Stimulated activated CD4-positive, alpha-beta T cell treated with anti-CD3 and anti-CD28 coated beads, Interleukin-15, amount 100 ng/mL, for 48 hours (primary cell): Measurements from ENCODE around the gene RUVBL1.

ENCODE experiments used
- DNase-seq, 2 donors: peaks; one replicate each; pipeline ENCODE4 v3.0.0-alpha.2; 2020; ENCODE audit warnings: low read depth in 2 of 2

RUVBL1 gene

DNA sequence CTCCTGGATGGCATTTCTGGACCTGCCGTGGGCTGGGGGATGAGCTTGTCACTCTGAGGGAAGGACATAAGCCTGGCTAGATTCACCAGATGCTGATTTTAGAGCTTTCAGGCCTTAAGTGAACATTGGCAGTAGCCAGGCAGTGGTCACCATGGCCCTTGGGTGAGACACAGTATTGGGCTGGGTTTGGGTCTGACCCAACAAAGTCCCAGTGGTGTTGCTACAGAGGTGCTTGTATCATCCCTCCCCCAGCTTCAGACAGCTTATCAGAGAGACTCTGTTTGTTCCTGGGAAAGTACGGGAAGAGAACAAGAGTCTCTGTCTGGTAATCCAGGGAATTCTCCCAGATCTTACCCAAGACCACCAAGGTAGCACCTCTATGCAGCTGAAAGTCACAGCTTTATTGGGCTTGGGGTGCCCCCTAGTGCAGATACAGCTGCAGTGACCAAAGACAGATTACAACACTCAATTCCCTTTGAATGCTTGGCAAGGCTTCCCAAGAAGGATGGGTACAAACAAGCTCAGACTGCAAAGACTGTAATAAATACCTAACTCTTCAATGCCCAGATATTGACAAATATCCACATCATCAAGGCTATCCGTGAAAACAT, 9.8 kb upstream of the RUVBL1 start:
- no peak for DNase-seq

GRCh38 chr3:128131897-128132646, 8.5 kb upstream of the RUVBL1 start:
- no peak for DNase-seq

DNA sequence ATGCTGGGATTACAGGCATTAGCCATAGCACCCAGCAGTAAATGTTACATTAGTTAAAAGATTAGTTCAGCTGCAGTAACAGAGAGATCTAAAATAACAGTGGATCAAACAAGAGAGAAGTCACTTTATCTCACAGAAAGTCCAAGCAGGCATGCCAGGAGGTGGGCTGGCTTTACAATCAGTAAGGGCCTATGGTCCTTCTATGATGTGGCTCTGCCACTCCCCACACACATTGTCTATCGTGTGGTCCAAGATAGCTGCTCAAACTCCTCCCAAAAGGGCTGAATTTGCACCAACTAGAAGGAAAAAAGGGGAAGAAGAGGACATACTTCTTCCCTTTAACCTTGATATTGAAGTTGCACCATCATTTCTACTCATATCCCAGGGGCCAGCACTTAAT, 4.6 kb upstream of the RUVBL1 start:
- DNase-seq: no peak

- DNase-seq: no peak
These were observed 3.6 kb upstream of the RUVBL1 start for GRCh38 chr3:128127236-128127635.

DNA sequence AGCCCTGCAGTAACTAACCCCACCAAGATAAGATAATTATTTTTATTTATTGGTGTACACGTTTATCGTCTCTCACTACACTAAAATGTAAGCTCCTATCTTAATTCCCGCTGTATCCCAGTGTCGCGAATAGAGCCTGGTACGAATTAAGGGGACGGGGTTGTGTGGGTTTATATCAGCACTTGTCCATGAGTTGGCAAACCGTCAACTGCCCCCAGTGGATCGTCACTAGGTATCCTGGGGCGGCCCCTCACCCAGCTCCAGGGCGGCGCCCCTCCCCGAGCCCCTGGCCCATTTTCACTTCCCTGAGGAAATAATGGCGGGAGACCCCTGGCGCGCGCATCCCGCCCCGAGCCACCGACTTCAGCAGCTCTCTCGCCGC, 465 bp downstream of the RUVBL1 start:
- no peak for DNase-seq

- no peak for DNase-seq
These were observed 1.6 kb downstream of the RUVBL1 start for GRCh38 chr3:128122013-128122412.

- no peak for DNase-seq
These were observed 9.5 kb downstream of the RUVBL1 start for GRCh38 chr3:128113817-128114794.

DNA sequence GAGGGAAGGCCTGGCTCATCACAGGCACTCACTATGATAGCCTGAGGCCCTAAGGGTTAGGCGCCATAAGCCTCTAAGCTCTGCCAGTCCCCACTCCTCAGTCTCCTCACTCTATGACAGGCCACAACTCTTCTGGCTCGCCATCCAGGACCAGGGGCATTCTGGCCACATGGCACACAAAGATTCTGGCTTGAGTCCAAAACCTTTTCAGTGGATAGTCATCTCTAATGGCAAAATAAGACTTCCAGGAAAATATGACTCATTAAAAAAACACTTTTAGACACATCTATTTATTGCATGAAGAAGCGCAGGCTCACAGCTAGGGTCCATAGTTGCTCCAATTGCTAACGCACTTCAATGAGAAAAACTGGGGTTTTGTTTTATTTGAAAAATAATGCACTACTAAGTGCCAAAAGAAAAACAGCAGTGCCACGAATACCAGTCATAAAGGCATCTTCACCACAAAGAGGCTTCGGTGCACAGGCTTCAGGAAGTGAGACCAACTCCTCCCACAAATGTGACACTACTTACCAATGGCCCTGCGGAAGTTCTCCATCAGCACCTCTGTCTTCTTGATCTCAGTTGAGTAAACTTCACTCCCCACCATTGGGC, 11.1 kb downstream of the RUVBL1 start:
- peak in 1 of 2 donors; percentile 31 for DNase-seq

DNA sequence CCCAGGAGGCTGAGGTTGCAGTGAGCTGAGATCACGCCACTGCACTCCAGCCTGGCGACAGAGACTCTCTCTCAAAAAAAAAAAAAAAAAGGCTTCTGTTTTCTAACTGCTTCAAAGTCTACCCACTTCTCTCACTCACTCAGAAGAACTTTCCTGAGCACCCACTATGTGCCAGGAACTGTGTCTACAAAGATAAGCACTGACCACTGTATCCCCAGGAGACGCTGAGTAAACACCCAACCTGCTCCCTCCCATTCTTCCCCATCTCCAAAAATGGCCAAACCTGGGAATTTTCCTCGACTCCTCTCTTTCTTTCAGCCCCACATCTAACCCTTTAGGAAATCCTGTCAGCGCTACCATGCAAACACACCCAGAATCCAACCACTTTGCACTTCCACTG, 12.5 kb downstream of the RUVBL1 start:
- DNase-seq: no peak

GRCh38 chr3:128107834-128108233, 15.8 kb downstream of the RUVBL1 start:
- DNase-seq: no peak

DNA sequence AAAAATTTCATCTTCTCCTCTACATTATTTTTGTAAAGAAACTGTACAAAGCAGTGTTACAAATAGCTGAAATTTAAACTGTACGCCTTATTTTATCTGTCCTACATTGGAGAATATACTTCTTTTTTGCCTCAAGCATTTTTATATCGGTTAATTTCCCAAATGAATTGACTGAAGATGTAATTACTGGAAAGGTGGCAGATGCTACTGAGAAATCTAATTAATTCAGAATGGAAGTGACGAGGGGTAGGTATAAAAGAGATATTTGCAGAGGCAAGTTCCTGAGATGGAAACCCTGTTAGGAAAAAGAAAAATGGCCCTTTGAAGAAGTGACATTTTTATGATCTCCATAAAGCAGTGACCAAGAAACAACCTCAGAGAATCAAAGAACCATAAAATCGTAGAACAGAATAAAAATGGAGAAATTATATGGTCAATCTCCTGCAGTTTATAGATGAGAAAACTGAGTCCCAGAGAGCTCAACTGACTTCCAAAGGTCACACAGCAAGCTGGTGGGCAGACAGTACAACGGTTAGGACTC, 20.4 kb downstream of the RUVBL1 start:
- no peak for DNase-seq

GRCh38 chr3:128100638-128101037, 23.0 kb downstream of the RUVBL1 start:
- no peak for DNase-seq

- DNase-seq: no peak
These were observed 23.5 kb downstream of the RUVBL1 start for GRCh38 chr3:128100161-128100560.

DNA sequence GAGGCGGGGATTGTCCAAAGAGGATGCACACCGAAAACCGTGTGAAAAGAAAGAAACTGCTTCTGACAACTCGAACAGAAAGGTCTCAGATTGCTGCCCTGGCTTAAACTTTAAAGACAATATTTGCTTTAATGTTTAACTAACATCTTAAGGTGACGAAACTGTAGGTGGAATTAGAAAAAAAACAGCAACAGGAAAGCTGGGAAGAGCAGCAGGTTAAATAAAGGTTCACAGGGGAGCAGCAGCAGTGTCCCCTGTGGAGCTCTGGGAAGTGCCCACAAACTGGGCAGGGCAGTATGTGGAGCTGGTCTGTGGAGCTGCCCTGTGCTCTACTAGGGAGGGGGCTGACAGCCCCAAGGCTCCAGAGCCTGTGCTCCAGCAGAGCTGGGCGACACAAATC, 25.4 kb downstream of the RUVBL1 start:
- no peak for DNase-seq

DNA sequence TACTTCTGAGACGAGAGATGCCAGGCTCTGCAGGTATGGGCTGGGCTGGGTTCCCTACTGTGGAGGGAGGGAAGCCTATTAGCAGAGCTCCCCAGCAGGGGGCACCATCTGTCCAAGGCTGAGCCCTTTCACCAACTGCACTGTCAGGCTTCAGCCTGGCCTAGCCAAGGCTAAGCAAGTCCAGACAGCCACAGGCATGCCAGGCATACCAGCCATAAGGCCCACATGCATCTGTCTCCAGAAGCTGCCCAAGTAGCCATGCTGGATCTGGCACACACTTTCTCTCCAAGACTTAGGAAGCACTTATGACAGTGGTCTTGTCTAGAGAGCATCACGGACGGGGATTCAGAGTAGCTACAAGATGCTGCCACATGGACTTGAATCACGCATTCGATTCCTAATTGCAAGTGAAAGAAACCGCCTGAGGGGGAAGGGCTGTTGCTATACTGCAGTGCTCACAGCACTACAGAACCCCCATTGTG, 28.3 kb downstream of the RUVBL1 start:
- peak in 1 of 2 donors; percentile 70 for DNase-seq

- DNase-seq: no peak
These were observed 29.1 kb downstream of the RUVBL1 start for GRCh38 chr3:128094295-128095151.

DNA sequence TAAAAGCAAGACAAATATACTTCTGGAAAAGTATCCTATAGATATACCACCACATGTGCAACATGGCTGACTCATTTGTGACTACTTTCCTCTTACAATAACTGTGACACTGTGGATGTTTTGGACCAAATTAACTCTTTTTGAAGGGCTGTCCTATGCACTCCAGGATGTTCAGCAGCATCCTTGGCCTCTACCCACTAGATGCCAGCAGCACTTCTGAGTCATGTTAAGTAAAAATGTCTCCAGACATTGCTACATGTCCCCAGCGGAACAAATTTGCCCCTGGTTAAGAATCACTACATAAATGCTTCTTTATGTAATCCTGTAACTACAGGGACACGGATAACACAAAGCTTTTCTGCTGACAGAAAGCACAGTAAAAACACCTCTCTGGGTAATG, 32.0 kb downstream of the RUVBL1 start:
- DNase-seq: no peak

- DNase-seq: no peak
These were observed 34.5 kb downstream of the RUVBL1 start for GRCh38 chr3:128089135-128089534.

- no peak for DNase-seq
These were observed 39.0 kb downstream of the RUVBL1 start for GRCh38 chr3:128084675-128085021.

DNA sequence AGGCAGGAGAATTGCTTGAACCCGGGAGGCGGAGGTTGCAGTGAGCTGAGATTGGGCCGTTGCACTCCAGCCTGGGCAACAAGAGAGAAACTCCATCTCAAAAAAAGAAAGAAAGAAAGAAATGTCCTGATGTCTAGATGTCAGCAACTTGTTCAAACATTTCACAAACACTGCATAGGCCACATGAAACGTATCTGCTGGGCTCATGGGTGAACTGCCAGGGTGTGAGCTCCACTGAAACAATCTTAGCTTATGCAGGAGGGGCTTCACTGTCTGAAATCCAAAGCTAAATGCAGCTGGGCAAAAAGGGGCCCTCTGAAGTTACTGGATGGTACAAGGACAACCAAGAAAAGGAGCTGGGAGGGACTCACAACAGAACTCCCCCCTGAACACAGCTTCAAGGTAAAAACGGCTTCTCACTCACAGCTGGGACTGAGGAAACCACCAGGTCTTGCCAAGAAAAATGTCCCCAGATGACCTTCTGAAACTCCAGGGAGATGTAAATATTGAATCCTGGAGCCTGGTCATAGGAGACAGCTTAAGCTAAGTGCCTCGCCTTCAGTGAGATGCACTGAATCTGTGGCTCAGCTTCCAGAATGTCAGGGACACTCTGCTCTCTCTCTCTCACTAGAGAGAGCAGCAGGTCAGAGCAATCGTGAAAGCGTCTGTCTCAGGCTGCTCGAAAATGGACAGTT, 39.5 kb downstream of the RUVBL1 start:
- DNase-seq: no peak
